ENCODE data around the gene ABCC1. TPM values are rescaled to one million over a fixed set of nuclear protein-coding genes. Genes with fewer than 3 reads are reported as not detected.

ABCC1 gene
- total RNA-seq, 2 donors from 2014 or later, result 33.4 to 87.7 TPM

GRCh38 chr16:16121185-16121727 lies 171.8 kb downstream of the ABCC1 start:
- no peaks in the 10 kb centered on the region for H3K36me3 ChIP-seq
- H3K4me3 ChIP-seq, result no peak overlapping the region
- H3K9me3 ChIP-seq, result no peaks in the 10 kb centered on the region
- no peaks in the 10 kb centered on the region for H3K4me1 ChIP-seq (replicated peaks)
- no peaks in the 10 kb centered on the region for H3K27me3 ChIP-seq (replicated peaks; ENCODE audit: insufficient read depth)
- no peak for DNase-seq (ENCODE audit: low spot score)
- TF ChIP-seq POLR2AphosphoS5 (IDR thresholded peaks at IDR 0.05) (no peak), POLR2A (IDR thresholded peaks at IDR 0.05) (no peak), CTCF (IDR thresholded peaks at IDR 0.05) (no peak)
- H3K27ac ChIP-seq, result peak overlapping the region in 1 of 2 donors; percentile 3
- 88% methylated on average over 6 of the region's 6 CpGs for WGBS
- intact Hi-C loops (cut with DNase I), result loop anchor here (5.0 kb wide), 1 partner anchor 249 kb away; no protein-coding TSS in a partner anchor

GRCh38 chr16:16122264-16122663 lies 172.8 kb downstream of the ABCC1 start:
- Histone ChIP-seq H3K4me1 (replicated peaks) (no peaks in the 10 kb centered on the region), H3K36me3 (no peaks in the 10 kb centered on the region), H3K27ac (no peak overlapping the region), H3K27me3 (replicated peaks; ENCODE audit: insufficient read depth) (no peaks in the 10 kb centered on the region), H3K4me3 (no peak overlapping the region), H3K9me3 (no peaks in the 10 kb centered on the region)
- TF ChIP-seq POLR2AphosphoS5 (IDR thresholded peaks at IDR 0.05) (no peak), POLR2A (IDR thresholded peaks at IDR 0.05) (no peak), CTCF (IDR thresholded peaks at IDR 0.05) (no peak)
- DNase-seq (ENCODE audit: low spot score), result no peak
- intact Hi-C loops (cut with DNase I), result loop anchor here (5.0 kb wide), 1 partner anchor 250 kb away; no protein-coding TSS in a partner anchor
- WGBS, result 96% methylated on average over 12 of the region's 12 CpGs

GRCh38 chr16:16124438-16124837 lies 175.0 kb downstream of the ABCC1 start:
- TF ChIP-seq POLR2A (IDR thresholded peaks at IDR 0.05), result no peak
- no peak for TF ChIP-seq CTCF (IDR thresholded peaks at IDR 0.05)
- no peak for TF ChIP-seq POLR2AphosphoS5 (IDR thresholded peaks at IDR 0.05)
- no peaks in the 10 kb centered on the region for H3K36me3 ChIP-seq
- no peak overlapping the region for H3K27ac ChIP-seq
- H3K4me3 ChIP-seq, result no peak overlapping the region
- DNase-seq (ENCODE audit: low spot score), result no peak
- no peaks in the 10 kb centered on the region for H3K9me3 ChIP-seq
- no peaks in the 10 kb centered on the region for H3K4me1 ChIP-seq (replicated peaks)
- intact Hi-C loops (cut with DNase I), result loop anchor here (5.0 kb wide), 1 partner anchor 252 kb away; no protein-coding TSS in a partner anchor
- H3K27me3 ChIP-seq (replicated peaks; ENCODE audit: insufficient read depth), result no peaks in the 10 kb centered on the region
- 86% methylated on average over 10 of the region's 10 CpGs for WGBS

- H3K27me3 ChIP-seq (replicated peaks; ENCODE audit: insufficient read depth), result no peaks in the 10 kb centered on the region
- H3K36me3 ChIP-seq, result no peaks in the 10 kb centered on the region
- no peak for TF ChIP-seq POLR2A (IDR thresholded peaks at IDR 0.05)
- no peak for TF ChIP-seq CTCF (IDR thresholded peaks at IDR 0.05)
- no peak overlapping the region for H3K4me3 ChIP-seq
- DNase-seq (ENCODE audit: low spot score), result no peak
- H3K4me1 ChIP-seq (replicated peaks), result no peaks in the 10 kb centered on the region
- intact Hi-C loops (cut with DNase I), result loop anchor here (5.0 kb wide), 1 partner anchor 253 kb away; no protein-coding TSS in a partner anchor
- no peaks in the 10 kb centered on the region for H3K9me3 ChIP-seq
- no peak overlapping the region for H3K27ac ChIP-seq
- 98% methylated on average over 3 of the region's 3 CpGs for WGBS
Measured at GRCh38 chr16:16124974-16125373, 175.6 kb downstream of the ABCC1 start.

- intact Hi-C loops (cut with DNase I), result no loop called here
- TF ChIP-seq POLR2AphosphoS5 (IDR thresholded peaks at IDR 0.05) (no peak), CTCF (IDR thresholded peaks at IDR 0.05) (no peak), POLR2A (IDR thresholded peaks at IDR 0.05) (no peak)
- Histone ChIP-seq H3K4me3 (no peak overlapping the region), H3K27ac (peak overlapping the region in 1 of 2 donors; percentile 17), H3K36me3 (peaks cover 0 to 3% of the 10 kb centered on the region in 2 donors), H3K27me3 (replicated peaks; ENCODE audit: insufficient read depth) (no peaks in the 10 kb centered on the region), H3K9me3 (no peaks in the 10 kb centered on the region), H3K4me1 (replicated peaks) (no peaks in the 10 kb centered on the region)
- DNase-seq (ENCODE audit: low spot score), result no peak
- 74% methylated on average over 10 of the region's 10 CpGs for WGBS
Measured at GRCh38 chr16:16126896-16127295, 177.5 kb downstream of the ABCC1 start.
